ENCODE results near the gene TRABD2B. TPM values are rescaled to one million over a fixed set of nuclear protein-coding genes. Genes with fewer than 3 reads are reported as not detected.

The TRABD2B gene
- polyA plus RNA-seq, 1 of the 3 experiments (the other 2 are of a cell fraction) = 0.03 TPM

DNA sequence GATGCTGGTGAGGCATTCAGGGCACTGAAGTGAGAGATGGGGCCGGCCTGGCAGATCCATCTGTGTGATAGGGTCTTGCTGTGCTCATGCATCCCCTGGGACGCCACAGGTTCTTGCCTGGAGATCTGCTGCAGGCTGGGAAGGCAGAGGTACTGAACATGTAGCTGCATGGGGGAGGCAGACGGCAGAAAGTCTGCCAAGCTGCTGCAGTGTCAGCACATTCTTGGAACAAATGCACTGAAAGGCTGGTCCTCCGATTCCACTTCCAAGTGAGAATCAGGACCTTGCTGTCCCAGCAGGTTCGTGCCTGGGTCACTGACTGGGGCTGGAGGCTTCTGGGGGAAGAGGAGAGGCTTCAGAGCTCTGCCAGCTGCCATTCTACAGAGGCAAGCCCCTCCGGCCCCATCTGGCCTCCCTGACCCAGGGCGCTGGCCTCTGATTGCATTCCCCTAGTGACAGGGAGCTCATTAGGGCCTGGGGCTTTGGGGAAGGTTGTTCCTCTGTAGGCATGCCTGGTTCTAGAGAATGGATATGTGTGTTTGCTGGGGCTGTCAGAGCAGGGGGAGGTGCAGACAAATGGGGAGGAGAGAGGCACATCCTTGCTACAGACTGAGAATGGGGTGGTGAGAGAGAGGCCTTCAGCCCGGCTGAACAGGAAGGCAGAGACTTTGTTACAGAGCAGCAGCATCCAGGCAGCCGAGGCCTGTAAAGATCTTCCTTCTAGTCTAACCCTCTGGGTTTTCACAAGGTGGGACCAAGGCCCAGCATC lies 174.0 kb downstream of the TRABD2B start:
- no peaks in the 10 kb centered on the region for H3F3A ChIP-seq (replicated peaks; ENCODE audit: insufficient read depth)
- peaks cover 0 to 26% of the 10 kb centered on the region in 2 experiments; a peak in 1 of 4 replicates for H3K4me1 ChIP-seq (ENCODE audit: control insufficient read depth in 1 of 2, insufficient read depth in 2 of 2, low read depth in 1 of 2, low read length in 1 of 2)
- ChIA-PET POLR2A (no interaction called here), CTCF (interaction anchor here (0.8 to 1.2 kb wide), 3 partner anchors 11 to 174 kb away, joined by 3 read pairs; partner anchors contain the start of gene TRABD2B)
- WGBS (ENCODE audit: low lambda C conversion rate) = 61% methylated on average over 3 of the region's 9 CpGs
- no peaks in the 10 kb centered on the region for H3K27me3 ChIP-seq (ENCODE audit: insufficient read depth)
- no peak overlapping the region for H3K9ac ChIP-seq
- no peaks in the 10 kb centered on the region for H3K9me3 ChIP-seq
- H2AFZ ChIP-seq (ENCODE audit: low read depth) = no peak overlapping the region
- no peaks in the 10 kb centered on the region for H4K20me1 ChIP-seq (ENCODE audit: insufficient read depth)
- H3K79me2 ChIP-seq (ENCODE audit: insufficient read depth) = no peaks in the 10 kb centered on the region
- H3K4me3 ChIP-seq (ENCODE audit: low read depth in 2 of 2, low read length in 1 of 2) = no peak overlapping the region
- H3K27ac ChIP-seq (ENCODE audit: low read depth in 2 of 2, low read length in 1 of 2) = no peak overlapping the region; a peak in 1 of 4 replicates
- peak; percentile 80 for DNase-seq
- TF ChIP-seq CHD2 (IDR thresholded peaks at IDR 0.05; ENCODE audit: low read length, partially characterized antibody) = peak; percentile 18
- TF ChIP-seq NFIC (IDR thresholded peaks at IDR 0.05; ENCODE audit: borderline replicate concordance) = no peak
- 0 out of 2 replicates have a peak, but pooled peaks have one; percentile 2 for TF ChIP-seq RCOR1 (IDR thresholded peaks at IDR 0.05; ENCODE audit: low read length)
- TF ChIP-seq GATA2 (CRISPR knock-in tag; IDR thresholded peaks at IDR 0.05) = peak; percentile 93
- TF ChIP-seq, protein P1, sequence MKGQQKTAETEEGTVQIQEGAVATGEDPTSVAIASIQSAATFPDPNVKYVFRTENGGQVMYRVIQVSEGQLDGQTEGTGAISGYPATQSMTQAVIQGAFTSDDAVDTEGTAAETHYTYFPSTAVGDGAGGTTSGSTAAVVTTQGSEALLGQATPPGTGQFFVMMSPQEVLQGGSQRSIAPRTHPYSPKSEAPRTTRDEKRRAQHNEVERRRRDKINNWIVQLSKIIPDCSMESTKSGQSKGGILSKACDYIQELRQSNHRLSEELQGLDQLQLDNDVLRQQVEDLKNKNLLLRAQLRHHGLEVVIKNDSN (IDR thresholded peaks at IDR 0.05; ENCODE audit: borderline replicate concordance, low read depth) = no peak
- TF ChIP-seq, protein P2, sequence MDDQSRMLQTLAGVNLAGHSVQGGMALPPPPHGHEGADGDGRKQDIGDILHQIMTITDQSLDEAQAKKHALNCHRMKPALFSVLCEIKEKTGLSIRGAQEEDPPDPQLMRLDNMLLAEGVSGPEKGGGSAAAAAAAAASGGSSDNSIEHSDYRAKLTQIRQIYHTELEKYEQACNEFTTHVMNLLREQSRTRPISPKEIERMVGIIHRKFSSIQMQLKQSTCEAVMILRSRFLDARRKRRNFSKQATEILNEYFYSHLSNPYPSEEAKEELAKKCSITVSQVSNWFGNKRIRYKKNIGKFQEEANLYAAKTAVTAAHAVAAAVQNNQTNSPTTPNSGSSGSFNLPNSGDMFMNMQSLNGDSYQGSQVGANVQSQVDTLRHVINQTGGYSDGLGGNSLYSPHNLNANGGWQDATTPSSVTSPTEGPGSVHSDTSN (IDR thresholded peaks at IDR 0.05) = no peak
- TF ChIP-seq RAD21 (IDR thresholded peaks at IDR 0.05; ENCODE audit: low read length) = peak; percentile 15
- TF ChIP-seq YY1 (IDR thresholded peaks at IDR 0.05; ENCODE audit: low read depth) = no peak
- H3K9me2 ChIP-seq = no peaks in the 10 kb centered on the region
- no peak overlapping the region for H3K4me2 ChIP-seq
- H3K36me3 ChIP-seq (replicated peaks in 1 of 2; ENCODE audit: control insufficient read depth in 1 of 2, insufficient read depth in 2 of 2, low read length in 1 of 2) = no peaks in the 10 kb centered on the region

DNA sequence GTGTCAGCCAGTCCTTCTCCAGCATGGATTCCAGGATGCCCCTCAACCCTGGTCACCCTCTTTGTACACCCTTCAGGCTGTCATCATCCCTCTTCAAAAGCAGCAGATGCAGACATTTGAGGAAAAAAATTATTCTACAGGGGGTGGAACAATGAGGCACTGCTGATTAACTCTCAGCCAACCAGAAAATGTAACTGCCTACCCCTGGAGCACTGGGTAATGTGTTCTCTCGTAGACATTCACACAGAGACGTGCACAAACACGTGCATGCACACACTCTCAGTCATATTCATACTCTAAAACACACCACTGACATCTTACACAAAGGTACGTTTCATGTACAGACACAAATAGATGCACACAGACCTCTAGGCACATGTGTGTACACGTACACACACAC lies 175.4 kb downstream of the TRABD2B start:
- no peak for DNase-seq
- H3K4me3 ChIP-seq (ENCODE audit: low read depth in 2 of 2, low read length in 1 of 2) = no peak overlapping the region
- no peak overlapping the region for H3K4me2 ChIP-seq
- H3K9me2 ChIP-seq = no peaks in the 10 kb centered on the region
- H3K27ac ChIP-seq (ENCODE audit: low read depth in 2 of 2, low read length in 1 of 2) = no peak overlapping the region
- no peaks in the 10 kb centered on the region for H3F3A ChIP-seq (replicated peaks; ENCODE audit: insufficient read depth)
- H4K20me1 ChIP-seq (ENCODE audit: insufficient read depth) = no peaks in the 10 kb centered on the region
- TF ChIP-seq, protein P2 (IDR thresholded peaks at IDR 0.05) = no peak
- TF ChIP-seq JUND (IDR thresholded peaks at IDR 0.05) (no peak), FOXJ3 (CRISPR knock-in tag; IDR thresholded peaks at IDR 0.05) (no peak), EZH2phosphoT487 (IDR thresholded peaks at IDR 0.05; ENCODE audit: borderline replicate concordance, low read depth) (no peak)
- TF ChIP-seq, protein P1 (IDR thresholded peaks at IDR 0.05; ENCODE audit: borderline replicate concordance, low read depth) = no peak
- H3K4me1 ChIP-seq (ENCODE audit: control insufficient read depth in 1 of 2, insufficient read depth in 2 of 2, low read depth in 1 of 2, low read length in 1 of 2) = peaks cover 0 to 26% of the 10 kb centered on the region in 2 experiments; a peak in 1 of 4 replicates
- H3K9me3 ChIP-seq = no peaks in the 10 kb centered on the region
- no peak overlapping the region for H3K9ac ChIP-seq
- H3K27me3 ChIP-seq (ENCODE audit: insufficient read depth) = no peaks in the 10 kb centered on the region
- H3K36me3 ChIP-seq (replicated peaks in 1 of 2; ENCODE audit: control insufficient read depth in 1 of 2, insufficient read depth in 2 of 2, low read length in 1 of 2) = no peaks in the 10 kb centered on the region
- ChIA-PET POLR2A (no interaction called here), CTCF (interaction anchor here (1.5 kb wide), 1 partner anchor 66 kb away, joined by 3 read pairs; no protein-coding TSS in a partner anchor)
- no peaks in the 10 kb centered on the region for H3K79me2 ChIP-seq (ENCODE audit: insufficient read depth)
- H2AFZ ChIP-seq (ENCODE audit: low read depth) = no peak overlapping the region
- 32% methylated on average over 5 of the region's 5 CpGs for WGBS (ENCODE audit: low lambda C conversion rate)

Data from SK-N-SH (cell line).